LNCAP (cell line): ENCODE measurements around the gene DDX41.

ENCODE experiments used
- TF ChIP-seq, protein P1 (sequence below): fragments of 450-650 bp; IDR thresholded peaks from 2 replicates; pipeline ENCODE4 v1.5.1; 2017; ENCODE audit warnings: mild to moderate bottlenecking

DDX41 gene

DNA sequence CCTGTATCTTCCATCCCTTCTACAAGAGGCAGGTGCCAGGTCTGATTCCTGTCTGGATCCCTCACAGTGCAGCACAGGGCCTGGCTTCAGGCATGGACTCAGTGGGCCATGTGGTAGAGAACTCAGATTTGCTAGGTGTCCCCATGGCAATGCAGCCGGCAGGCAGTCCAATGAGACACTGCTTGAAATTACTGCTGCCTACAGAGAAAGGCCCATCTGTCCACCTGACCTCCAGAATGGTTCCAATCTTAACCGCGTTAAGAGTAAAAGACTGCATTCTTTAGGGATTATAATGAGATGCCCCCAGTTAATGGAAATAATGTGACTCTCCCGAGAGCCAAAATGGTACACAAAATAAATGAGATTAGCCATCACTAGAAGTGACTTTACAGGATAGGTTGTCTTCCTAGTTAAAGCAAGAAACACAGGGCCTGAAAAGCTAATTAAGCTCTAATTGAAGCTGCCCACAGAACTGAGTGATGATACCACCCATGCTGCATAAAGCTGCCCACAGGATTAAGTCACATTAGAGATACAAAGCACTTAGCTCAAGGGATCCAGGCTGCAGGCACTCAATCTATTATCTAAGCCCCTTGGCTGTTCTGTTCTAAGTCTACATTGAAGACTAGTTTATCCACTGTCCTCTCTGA is 26.2 kb upstream of the DDX41 start:
- TF ChIP-seq, protein P1, sequence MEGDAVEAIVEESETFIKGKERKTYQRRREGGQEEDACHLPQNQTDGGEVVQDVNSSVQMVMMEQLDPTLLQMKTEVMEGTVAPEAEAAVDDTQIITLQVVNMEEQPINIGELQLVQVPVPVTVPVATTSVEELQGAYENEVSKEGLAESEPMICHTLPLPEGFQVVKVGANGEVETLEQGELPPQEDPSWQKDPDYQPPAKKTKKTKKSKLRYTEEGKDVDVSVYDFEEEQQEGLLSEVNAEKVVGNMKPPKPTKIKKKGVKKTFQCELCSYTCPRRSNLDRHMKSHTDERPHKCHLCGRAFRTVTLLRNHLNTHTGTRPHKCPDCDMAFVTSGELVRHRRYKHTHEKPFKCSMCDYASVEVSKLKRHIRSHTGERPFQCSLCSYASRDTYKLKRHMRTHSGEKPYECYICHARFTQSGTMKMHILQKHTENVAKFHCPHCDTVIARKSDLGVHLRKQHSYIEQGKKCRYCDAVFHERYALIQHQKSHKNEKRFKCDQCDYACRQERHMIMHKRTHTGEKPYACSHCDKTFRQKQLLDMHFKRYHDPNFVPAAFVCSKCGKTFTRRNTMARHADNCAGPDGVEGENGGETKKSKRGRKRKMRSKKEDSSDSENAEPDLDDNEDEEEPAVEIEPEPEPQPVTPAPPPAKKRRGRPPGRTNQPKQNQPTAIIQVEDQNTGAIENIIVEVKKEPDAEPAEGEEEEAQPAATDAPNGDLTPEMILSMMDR = no peak

DNA sequence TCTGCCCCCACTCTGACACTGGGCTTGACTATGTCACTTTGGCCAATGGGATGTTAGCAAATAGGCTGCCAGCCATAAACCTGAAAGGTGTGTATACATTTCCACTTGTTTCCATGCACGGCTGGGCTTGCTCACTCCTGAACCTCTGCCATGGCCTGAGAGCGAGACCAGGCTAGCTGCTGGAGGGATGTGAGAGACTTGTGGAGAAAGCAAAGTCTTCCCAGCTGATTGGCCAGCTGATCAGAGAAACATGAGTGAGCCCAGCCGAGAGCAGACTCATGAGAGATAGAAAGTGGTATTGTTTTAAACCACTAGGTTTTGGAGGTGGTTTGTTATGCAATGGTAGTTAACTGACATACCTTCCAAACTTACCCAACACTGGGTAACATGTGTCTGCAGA is 23.7 kb upstream of the DDX41 start:
- TF ChIP-seq, protein P1 = no peak

DNA sequence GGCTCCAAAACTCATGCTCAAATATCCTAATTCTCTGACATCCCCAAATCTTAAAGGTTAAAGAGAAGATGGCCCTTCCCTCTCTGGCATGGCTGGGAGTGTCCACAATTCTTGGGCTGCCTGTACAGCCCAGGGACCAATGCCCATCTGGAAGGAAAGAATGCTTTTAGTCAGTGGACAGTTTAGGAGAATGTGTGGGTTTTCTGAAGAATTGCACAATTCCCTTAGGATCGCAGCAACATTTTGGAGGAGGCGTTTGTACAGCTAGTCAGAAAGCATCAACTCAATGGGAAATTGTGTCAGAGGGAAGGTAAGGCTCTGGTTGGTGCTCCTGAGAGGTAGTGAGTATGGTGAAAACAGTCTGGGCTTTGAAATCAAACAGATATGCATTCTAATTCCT is 22.6 kb upstream of the DDX41 start:
- TF ChIP-seq, protein P1 = no peak

DNA sequence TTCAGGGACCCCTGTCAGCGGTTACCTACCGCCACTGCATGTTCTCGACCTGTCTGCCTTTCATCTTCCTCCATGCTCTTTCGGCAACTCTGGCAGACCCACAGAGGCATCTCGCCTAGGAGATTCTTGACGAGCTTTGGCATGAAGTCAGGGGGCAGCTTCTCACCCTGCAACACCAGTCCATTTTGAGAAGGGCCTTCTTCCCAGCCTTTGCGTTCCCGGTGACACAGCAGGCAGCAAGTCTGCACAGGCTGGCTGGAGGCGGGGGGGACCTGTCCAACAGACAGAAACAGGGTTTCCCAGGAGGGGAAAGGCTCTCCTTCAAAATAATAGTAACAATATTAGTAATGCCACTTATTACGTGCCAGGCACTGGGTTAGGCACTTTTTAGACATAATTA is 22.1 kb upstream of the DDX41 start:
- TF ChIP-seq, protein P1 = no peak

DNA sequence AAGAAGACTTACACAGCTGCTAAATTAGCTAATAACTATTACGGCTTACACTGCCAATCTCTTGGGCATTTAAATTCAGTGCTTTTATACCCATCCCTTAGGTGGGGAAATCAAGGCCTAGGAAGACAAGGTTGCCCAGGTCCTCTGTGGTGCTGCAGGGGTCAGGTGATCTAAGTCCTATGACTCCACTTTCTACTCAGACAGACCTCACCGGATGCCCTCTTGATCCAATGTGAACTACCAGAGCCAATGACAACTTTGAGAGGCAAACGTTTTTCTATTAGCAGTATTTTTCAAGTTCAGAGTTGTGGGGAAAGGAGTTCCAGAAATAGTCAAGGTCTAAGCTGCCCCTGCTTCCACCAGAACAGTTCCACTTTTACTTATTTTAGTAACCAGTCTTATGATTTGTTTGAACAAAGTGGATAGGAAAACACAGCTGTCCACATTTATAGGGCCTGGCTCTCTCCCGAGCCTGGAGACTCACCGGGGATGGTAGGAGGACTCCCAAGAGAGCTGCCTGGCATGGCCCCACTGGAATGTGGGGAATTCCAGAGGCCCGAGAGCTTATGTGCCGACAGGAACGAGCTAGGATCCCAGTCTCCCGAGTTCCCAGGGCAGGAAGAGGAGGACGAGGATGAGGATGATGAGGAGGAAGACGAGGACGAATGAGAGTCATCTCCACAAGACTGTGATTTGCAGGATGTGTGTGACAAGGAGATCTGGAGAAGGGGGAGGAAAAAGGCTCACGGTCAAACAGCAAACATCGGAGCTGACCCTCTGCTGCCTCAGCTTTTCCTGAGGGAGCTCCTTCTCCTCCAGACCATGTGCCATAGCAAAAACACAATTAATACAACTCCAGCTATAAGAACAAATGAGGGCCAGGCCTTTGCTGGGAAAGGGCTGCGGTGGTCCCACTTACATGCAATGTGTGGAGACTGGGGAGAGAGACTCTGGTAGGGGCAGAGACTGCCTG is 20.9 kb upstream of the DDX41 start:
- TF ChIP-seq, protein P1 = no peak

DNA sequence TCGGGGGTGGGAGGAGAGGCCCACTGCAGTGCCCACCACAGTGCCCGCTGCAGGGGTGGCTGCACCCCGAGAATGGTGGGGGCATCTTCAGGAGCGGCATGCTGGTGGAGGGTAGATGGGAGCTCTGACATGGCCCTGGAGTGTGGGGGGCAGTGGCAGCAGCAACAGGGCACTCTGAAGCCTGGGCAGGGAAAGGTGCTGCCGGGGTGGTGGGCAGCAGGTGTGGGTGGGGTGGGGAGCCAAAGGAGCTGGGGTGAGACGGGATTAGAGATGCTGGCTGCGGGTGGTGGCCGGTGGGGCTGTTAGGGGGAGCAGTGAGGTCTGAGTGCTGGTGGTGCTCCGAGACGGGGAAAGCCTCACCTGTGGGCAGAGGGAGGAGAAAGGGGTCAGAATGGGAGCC is 19.6 kb upstream of the DDX41 start:
- TF ChIP-seq, protein P1 = no peak

DNA sequence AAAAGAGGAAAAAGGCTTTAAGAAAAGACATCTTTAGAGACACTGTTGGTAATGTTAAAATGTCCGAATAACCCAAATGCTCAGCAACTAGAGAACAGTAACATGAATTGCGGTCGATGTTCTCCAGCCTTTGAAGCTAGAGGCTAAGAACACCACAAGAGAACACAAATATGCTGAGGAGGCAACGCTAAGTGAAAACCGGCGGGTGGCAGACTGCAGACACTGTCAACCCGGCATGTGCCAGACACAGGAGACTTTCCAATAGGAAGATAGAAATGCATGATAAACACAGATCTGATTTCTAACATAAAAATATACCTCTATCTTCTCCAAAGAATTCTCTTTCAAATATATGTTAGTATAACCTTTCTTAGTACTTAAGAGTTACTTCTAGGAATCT is 18.4 kb upstream of the DDX41 start:
- TF ChIP-seq, protein P1 = no peak
